K562 (cell line): ENCODE data around the gene ERI2. TPM values are rescaled to one million over a fixed set of nuclear protein-coding genes. Genes with fewer than 3 reads are reported as not detected.

Experiments
- E2F6 ChIP-seq, 2 experiments: IDR thresholded peaks; 2 replicates each; pipeline ENCODE4 v1.6.1; 2011; ENCODE audit warnings: borderline replicate concordance in 1 of 2, control low read depth in 1 of 2, low read depth in 1 of 2, low read length in 1 of 2, mild to moderate bottlenecking in 1 of 2, mixed read lengths in 1 of 2, moderate library complexity in 1 of 2; ENCODE audit not compliant: insufficient read depth in 1 of 2, insufficient read length in 1 of 2, poor library complexity in 1 of 2, severe bottlenecking in 1 of 2; ENCODE audit errors: extremely low read depth in 1 of 2
- EP300 ChIP-seq: IDR thresholded peaks from 2 replicates; pipeline ENCODE4 v1.6.1; 2012; ENCODE audit warnings: low read length, improper control_type of control experiment
- GTF2F1 ChIP-seq: IDR thresholded peaks from 2 replicates; pipeline ENCODE4 v1.6.1; 2011; ENCODE audit warnings: low read depth, low read length, improper control_type of control experiment
- HMG20A ChIP-seq: fragments of 450-650 bp; formaldehyde crosslinking; conservative IDR thresholded peaks from 2 replicates; pipeline ENCODE4 v1.4.0; 2020; ENCODE audit warnings: mild to moderate bottlenecking, mixed read lengths
- ILK ChIP-seq: fragments of 450-650 bp; IDR thresholded peaks from 2 replicates; pipeline ENCODE4 v1.6.1; 2016; ENCODE audit warnings: missing genetic modification characterization, low read depth, mild to moderate bottlenecking, missing compliant biosample characterization, moderate library complexity, borderline replicate concordance
- NFATC3 ChIP-seq: fragments of 450-650 bp; IDR thresholded peaks from 2 replicates; pipeline ENCODE4 v1.6.1; 2017; ENCODE audit warnings: mild to moderate bottlenecking
- PRDM10 ChIP-seq: fragments of 450-650 bp; IDR thresholded peaks from 2 replicates; pipeline ENCODE4 v1.6.1; 2018; ENCODE audit not compliant: partially characterized antibody
- SUPT5H ChIP-seq: fragments of 450-650 bp; IDR thresholded peaks from 2 replicates; pipeline ENCODE4 v1.6.1; 2016
- ZNF174 ChIP-seq: fragments of 250-450 bp; sonication (Bioruptor Pico); IDR thresholded peaks from 2 replicates; pipeline ENCODE4 v1.4.0; 2020; ENCODE audit warnings: mild to moderate bottlenecking
- ZNF592 ChIP-seq: fragments of 450-650 bp; IDR thresholded peaks from 2 replicates; pipeline ENCODE4 v1.6.1; 2017; ENCODE audit warnings: antibody characterized with exemption, mild to moderate bottlenecking
- polyA plus RNA-seq, 8 experiments: library from polyadenylated mRNA; depleted of rRNA in 4 of 8; stranded (reverse) in 5 of 8; unstranded in 3 of 8; fragments of >200 nt; fragmentation: Nextera tagmentation in 2 of 8; fragmentation: Illumina TruSeq in 1 of 8; extraction: Ambion mirVana in 2 of 8; extraction: Trizol in 1 of 8; gene quantifications; 2 replicates each; pipeline versions ENCODE4 v1.2.1 to v1.2.3, GENCODE V29; 2011 to 2014; ENCODE audit warnings: inconsistent platforms in 1 of 8, missing spikeins in 1 of 8
- total RNA-seq, 7 experiments: library from RNA; depleted of rRNA in 6 of 7; stranded (reverse); fragments of >200 nt in 6 of 7; fragmentation: Illumina TruSeq in 2 of 7; extraction: Trizol in 2 of 7; gene quantifications; 2 replicates each; pipeline versions ENCODE4 v1.2.1 to v1.2.3, GENCODE V29; 2011 to 2021; ENCODE audit warnings: low replicate concordance in 1 of 7
- TF ChIP-seq, protein P1 (sequence below): sonication (generic); IDR thresholded peaks from 2 replicates; pipeline ENCODE4 v1.6.1; 2016
- TF ChIP-seq, protein P2 (sequence below), 2 experiments: fragments of 450-650 bp; conservative IDR thresholded peaks; 2 replicates each; pipeline ENCODE4 v1.6.1; 2017; ENCODE audit warnings: mild to moderate bottlenecking in 2 of 2, moderate library complexity in 2 of 2

ERI2 gene
- total and polyA plus RNA-seq, 9 of the 15 experiments (the other 6 are each of a cell fraction or from before 2014, with no cell fraction given): 23.3 to 57.0 (median 48.1) TPM

GRCh38 chr16:20763461-20764232 lies 42.6 kb downstream of the ERI2 start, which contains the start of gene ACSM3 (continued):
- TF ChIP-seq ZNF592 (peak; percentile 71), ILK (tag) (no peak), SUPT5H (peak; percentile 56), GTF2F1 (no peak), NFATC3 (no peak), HMG20A (no peak), EP300 (peak; percentile 29; the same call in 1 of the 2 replicates), E2F6 (IDR thresholded peaks at IDR 0.05; ENCODE audit: borderline replicate concordance in 1 of 2, extremely low read depth in 1 of 2, insufficient read depth in 1 of 2, insufficient read length in 1 of 2, low read depth in 1 of 2, low read length in 1 of 2, poor library complexity in 1 of 2, severe bottlenecking in 1 of 2) (peak in 1 of 2 experiments; percentile 40), PRDM10 (peak; percentile 78), ZNF174 (CRISPR knock-in tag) (peak; percentile 32; the same call in 1 of the 2 replicates)
- TF ChIP-seq, protein P1, sequence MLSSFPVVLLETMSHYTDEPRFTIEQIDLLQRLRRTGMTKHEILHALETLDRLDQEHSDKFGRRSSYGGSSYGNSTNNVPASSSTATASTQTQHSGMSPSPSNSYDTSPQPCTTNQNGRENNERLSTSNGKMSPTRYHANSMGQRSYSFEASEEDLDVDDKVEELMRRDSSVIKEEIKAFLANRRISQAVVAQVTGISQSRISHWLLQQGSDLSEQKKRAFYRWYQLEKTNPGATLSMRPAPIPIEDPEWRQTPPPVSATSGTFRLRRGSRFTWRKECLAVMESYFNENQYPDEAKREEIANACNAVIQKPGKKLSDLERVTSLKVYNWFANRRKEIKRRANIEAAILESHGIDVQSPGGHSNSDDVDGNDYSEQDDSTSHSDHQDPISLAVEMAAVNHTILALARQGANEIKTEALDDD: no peak
- TF ChIP-seq, protein P2, sequence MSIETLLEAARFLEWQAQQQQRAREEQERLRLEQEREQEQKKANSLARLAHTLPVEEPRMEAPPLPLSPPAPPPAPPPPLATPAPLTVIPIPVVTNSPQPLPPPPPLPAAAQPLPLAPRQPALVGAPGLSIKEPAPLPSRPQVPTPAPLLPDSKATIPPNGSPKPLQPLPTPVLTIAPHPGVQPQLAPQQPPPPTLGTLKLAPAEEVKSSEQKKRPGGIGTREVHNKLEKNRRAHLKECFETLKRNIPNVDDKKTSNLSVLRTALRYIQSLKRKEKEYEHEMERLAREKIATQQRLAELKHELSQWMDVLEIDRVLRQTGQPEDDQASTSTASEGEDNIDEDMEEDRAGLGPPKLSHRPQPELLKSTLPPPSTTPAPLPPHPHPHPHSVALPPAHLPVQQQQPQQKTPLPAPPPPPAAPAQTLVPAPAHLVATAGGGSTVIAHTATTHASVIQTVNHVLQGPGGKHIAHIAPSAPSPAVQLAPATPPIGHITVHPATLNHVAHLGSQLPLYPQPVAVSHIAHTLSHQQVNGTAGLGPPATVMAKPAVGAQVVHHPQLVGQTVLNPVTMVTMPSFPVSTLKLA (conservative IDR thresholded peaks at IDR 0.05): peak; percentile 81 to 90
